Central memory CD4-positive, alpha-beta T cell (primary cell): Measurements from ENCODE around the gene WNT11.

ENCODE experiments used
- DNase-seq: peaks from one replicate; pipeline ENCODE4 v3.0.0; 2022

WNT11 gene

DNA sequence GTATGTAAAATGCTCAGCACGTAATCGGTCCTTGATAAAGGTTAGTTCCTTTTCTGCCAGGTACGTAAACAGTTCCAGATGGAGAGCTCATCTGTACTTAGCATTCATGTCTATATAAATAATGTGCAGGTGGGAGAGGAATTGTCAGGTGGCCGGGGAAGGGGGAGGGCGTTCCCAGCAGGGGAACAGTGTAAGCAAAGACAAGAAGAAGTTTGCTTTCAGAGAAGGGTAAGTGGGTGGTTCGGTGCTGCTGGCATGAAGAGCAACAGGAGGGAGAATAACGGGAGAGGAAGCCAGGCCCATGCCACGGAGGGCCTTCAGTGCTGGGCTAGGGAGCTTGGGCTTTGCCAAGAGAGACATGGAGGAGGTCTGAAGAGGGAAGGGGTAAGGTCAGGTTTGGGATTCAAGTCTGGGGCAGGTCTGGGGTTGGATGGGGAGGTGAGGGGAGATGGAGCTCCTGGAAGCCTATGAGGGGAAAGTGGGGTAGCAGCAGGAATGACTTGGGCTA is 11.4 kb upstream of the WNT11 start:
- DNase-seq, result no peak

GRCh38 chr11:76216536-76217325 is 10.4 kb upstream of the WNT11 start:
- no peak for DNase-seq

DNA sequence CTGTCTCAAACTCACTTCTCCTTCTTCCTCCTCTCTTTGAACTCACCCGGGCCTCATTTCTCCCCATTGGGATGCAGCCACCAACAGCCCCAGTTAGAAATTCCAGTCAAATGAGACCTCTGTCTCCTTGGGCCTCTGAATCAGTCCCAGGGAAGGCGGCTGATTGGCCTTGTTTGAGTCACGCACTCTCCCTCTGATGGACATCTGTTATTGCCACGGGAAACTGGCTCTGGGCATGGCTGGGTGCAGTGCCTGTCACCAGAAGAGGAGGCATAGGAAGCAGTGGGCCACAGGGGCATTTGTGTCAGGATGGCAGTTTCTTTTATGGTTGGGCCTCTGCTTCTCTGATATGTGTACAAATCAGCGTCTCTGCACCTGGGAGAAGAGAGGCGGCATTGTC is 9.6 kb upstream of the WNT11 start:
- no peak for DNase-seq

GRCh38 chr11:76214968-76215548 is 8.8 kb upstream of the WNT11 start:
- no peak for DNase-seq

DNA sequence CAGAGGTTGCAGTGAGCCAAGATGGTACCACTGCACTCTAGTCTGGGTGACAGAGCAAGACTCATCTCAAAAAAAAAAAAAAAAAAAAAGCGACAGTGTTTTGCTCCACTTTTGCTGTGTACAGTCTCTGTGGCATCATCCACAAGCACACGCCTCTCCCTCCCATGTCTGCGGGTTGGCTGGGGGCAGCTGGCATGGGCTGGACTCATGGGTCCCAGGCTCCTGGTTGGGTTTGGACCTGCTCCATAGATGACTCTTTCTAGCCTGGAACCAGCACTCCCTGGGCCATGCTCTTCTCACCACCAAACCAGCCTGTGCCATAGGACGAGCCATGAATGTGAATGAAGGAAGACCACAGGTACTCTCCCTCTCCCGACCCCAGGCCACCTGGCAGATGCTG is 7.9 kb upstream of the WNT11 start:
- no peak for DNase-seq

GRCh38 chr11:76212086-76213035 is 6.1 kb upstream of the WNT11 start:
- DNase-seq, result no peak

DNA sequence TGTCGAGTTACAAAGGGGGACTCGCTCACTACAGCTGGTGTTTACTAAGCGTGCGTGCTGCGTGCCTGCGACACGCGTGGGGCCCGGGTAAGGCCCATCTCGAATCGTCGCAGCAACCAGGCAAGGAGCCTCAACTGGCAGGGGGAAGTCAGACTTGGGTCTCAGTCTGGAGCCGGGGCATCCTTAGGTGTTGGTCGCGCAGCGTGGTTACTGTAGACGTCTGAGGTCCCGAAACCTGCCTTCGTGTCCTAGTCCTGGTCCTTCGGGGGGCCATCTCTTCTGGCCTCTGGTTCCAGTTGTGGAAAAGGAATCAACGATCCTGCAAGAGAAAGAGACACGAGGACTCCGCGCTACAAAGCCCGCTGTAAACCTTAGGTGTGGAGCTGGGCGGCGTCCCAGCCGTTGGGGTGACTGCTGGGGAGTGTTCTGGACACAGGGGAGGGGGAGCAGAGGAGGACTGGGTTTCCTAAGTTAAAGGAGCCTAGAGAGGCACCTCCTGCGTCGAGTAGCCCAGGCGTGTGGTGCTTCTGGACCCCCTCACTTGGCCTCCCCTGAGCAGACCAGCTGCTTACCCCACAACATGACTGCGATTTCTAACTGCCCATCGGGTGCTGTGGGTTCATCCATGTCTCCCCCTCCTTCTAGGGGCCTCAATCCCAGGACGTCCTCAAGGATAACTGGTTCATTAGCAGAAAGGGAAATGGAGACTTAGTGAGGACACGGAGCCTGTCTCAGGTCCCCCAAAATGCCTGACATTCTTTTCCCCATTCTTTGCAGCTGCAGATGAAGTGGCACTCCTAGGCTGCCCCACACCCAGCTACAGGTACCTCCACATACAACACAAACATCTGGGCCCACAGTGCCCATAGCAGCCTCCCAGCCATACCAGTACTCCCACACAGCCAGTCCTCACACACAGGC is 4.9 kb upstream of the WNT11 start:
- no peak for DNase-seq

DNA sequence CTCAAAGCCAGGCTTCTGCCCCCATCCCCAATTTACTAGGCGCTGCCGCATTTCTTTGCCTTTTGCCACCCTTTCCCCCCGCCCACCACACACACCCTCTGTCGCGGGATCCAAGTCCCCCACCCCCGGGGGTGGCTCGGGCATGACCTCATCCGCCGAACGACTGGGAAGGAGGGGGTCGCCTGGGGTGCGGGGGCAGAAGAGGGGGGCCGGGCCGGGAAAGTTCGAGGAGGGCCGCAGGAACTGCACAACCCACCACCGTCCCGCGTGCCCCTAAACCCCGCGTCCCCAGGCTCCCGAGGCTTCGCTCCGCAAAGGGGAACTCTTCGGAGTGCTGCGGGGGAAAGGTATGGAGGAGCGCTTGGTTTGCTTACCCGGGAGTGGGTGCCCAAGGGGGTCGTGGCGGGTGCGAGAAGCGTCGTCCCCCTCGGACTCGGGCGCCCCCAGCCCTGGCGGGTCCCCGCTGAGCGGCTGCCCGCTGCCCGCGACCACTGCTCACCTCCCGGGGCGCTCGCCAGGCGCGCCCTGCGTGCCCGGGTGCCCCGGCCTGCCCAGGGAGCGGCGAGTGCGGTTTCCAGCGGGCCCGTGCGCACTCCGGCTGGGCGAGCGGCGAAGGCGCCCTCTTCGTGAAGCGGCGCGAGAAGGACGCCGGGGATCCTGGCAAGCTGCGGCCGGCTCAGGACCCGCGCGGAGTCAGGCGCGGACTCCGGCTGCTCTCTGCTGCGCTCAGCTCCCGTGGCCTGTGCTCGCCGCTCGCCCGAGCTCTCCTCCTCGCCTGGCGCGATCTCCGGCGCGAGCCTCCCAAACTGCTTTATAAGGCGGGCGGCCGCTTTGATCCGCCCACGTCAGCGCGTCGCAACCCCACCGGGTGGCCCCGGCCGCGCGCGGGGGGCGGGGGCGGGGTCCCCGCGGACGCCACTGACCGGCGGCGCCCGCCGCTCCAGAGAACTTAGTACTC is 4.0 kb upstream of the WNT11 start:
- DNase-seq, result no peak

GRCh38 chr11:76209375-76209972 is 3.2 kb upstream of the WNT11 start:
- DNase-seq, result no peak

GRCh38 chr11:76208438-76209374 is 2.4 kb upstream of the WNT11 start:
- DNase-seq, result peak; percentile 69

DNA sequence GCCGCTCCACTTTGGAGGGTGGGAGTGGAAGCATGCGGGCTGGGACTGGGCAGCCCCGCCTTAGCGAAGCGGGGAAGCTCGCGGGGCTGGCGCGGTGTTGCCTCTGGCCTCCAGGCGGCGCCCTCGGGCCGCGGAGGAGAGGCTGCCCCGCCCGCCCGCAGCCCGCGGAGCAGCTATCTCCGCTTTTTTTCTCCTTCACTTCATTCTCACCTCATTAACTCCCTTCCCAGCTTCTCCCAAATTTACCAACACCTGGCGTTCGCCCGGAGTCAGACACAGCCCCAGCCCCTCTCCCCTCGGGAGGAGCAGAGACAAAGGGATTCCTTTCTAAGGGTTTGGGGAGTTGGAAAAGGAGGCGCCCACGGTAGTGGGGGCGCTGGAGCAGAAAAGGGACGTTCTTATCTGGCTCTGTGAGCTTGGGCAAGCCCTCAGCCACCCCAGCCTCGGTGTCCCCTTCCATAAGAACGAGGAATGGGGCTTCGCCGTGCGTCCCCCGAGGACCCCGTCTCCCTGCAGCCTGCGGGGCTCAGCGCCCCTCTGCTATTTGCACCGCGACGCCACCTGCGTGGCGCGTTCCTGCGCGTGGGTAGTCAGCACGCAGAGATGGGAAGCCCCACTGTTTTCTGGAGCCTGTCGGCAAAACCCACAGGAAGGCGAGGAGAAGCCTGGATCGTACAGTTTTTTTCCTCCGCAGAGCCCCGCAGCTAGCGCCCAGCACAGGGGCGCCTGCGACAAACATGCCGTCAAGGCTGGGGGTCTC is 1.5 kb upstream of the WNT11 start:
- DNase-seq, result peak; percentile 71

DNA sequence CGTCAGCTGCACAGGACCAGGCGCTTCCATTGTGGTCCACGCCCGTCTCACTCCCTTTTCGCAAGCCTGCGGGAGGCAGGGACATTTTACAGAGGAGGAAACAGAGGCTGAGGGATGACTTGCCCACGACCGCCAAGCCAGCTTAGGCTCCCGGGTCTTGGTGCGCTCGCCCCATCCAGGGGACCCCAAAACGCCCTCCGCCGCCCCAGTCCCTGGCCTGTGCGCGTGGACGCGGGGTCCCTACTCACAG is 300 bp downstream of the WNT11 start:
- DNase-seq, result no peak

DNA sequence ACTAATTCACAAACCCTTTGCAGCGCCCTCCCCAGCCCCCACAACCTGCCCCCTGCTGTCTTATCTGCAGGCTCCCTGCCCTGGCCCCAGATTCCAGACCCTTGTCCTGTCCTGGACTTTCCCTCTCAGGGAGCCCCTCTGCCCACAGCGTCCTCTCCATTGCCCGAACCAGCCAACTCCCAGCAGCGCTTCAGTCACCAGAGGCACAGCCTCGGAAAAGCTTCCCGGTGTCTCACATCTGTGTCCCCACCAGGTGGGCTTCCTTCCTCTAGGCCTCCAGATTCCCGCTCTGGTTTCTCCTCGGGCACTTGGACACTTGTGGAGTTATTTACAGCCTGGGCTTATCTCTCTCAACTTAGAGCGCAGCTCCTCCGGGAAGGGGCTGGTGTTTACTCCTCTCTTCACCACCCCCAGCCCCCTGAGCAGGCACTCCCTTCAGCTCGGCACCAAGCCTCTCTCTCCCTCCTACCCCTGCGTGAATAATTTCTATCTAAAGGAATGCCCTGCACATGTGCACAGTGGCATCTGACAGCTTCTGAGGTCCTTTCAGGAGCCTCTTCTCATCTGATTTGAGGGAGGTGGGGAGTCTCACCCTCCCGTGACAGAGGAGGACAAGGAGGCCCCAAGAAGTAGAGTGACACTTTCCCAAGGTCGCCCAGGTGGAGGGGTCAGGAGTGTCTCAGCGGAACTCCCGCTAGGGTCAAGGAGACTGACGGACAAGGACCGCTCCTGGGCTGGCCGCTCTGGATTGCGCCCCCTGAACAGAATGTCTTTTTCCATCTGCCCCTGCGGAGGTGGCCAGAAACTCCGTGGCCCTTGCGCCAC is 838 bp downstream of the WNT11 start:
- no peak for DNase-seq

GRCh38 chr11:76203937-76204336 is 2.4 kb downstream of the WNT11 start:
- DNase-seq, result no peak

DNA sequence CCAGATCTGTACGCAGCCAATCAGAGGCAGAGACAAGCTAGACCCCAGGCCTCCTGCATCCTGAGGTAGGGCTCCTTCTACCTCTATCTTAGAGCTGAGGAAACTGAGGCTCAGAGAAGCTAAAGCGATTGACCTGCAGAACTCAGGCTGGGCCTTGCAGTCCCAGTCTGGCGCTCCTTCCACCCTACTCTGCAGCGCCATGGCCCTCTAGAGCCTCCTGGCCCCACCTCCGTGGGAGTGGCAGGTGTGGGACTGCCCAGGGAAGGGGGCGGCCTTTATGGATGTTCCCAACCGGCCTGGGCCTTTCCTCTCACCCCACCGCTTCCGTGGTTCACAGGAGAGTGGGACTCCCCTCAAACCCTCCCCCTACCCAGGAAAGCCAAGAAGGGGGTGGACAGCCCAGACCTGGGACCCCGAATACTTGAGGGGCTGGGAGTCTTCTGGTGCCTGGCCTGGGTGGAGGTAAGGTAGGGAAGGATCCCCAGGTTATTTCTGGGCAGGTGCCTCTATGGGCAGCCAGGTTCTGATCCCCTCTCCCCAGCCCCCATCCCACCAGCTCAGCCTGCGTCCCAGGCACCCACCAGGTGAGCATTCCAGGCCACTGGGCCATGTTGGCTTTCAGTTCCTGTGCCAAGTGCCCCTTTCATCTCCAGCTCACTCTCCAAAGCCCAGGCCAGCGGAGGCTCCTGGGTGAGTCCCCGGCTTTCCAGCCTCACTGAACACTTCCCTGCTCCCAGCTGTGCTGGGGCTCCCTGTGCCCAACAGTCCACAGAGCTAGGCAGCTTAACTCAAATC is 3.0 kb downstream of the WNT11 start:
- DNase-seq, result no peak

DNA sequence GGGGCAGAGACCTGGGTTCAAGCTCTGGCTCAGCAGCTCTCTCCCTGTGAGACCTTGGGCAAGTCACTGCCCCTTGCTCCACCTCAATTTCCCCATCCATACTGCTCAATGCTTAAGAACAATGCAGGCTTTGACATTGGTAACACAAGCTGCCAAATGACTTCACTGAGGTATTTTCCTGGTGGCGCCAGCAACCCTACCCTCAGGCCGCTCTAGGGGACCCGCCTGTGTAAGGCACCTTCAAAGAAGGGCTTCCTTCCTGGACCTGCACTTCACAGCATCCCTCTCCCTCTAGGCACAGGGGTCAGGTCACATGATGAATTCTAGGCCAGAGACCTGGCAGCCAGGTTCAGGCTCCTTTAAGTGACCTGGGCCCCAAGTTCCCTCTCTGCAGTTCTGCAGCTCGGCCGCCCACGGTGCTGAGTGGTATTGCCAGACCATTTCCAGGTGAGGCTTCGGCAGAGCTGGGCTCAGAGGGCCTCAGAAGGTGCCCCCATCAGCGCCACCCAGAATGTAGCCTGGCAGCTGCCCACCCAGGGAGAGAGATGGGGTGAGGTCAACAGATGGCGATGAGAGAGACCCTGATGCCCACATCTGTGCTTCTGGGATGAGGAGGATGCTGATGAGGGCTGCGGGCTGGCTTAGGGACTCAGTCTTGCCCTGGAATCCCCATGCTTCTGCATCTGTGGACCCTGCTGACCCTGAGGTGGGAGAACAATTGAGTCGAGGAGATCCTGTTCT is 4.5 kb downstream of the WNT11 start:
- DNase-seq, result no peak
